ENCODE measurements around the gene MTMR12.
"Not testable (repeated sequence)": the region's sequence is repeated elsewhere in the genome, so short reads cannot be mapped to it uniquely, and the experiment has no call there.

The MTMR12 gene

GRCh38 chr5:32297181-32298058, 15.3 kb downstream of the MTMR12 start:
- DNase-seq: no peak

- DNase-seq: not testable (repeated sequence)
These were observed 16.6 kb downstream of the MTMR12 start for GRCh38 chr5:32295966-32296772.

GRCh38 chr5:32291591-32291990, 21.1 kb downstream of the MTMR12 start:
- DNase-seq: no peak

- no peak for DNase-seq
These were observed 21.8 kb downstream of the MTMR12 start for GRCh38 chr5:32290922-32291321.

- DNase-seq: not testable (repeated sequence)
These were observed 22.2 kb downstream of the MTMR12 start for GRCh38 chr5:32290501-32290900.

- DNase-seq: not testable (repeated sequence)
These were observed 22.8 kb downstream of the MTMR12 start for GRCh38 chr5:32289986-32290385.

GRCh38 chr5:32288135-32288534, 24.6 kb downstream of the MTMR12 start:
- not testable (repeated sequence) for DNase-seq

GRCh38 chr5:32287525-32287924, 25.2 kb downstream of the MTMR12 start:
- not testable (repeated sequence) for DNase-seq

- DNase-seq: no peak
These were observed 27.1 kb downstream of the MTMR12 start for GRCh38 chr5:32285510-32286138.

GRCh38 chr5:32283539-32284377, 29.0 kb downstream of the MTMR12 start:
- no peak for DNase-seq

- DNase-seq: no peak
These were observed 29.7 kb downstream of the MTMR12 start for GRCh38 chr5:32283061-32283460.

GRCh38 chr5:32282633-32283032, 30.1 kb downstream of the MTMR12 start:
- DNase-seq: no peak

- DNase-seq: not testable (repeated sequence)
These were observed 31.2 kb downstream of the MTMR12 start for GRCh38 chr5:32281378-32282133.

- DNase-seq: no peak
These were observed 32.1 kb downstream of the MTMR12 start for GRCh38 chr5:32280656-32281081.

GRCh38 chr5:32279786-32280185, 33.0 kb downstream of the MTMR12 start:
- DNase-seq: no peak

- DNase-seq: no peak
These were observed 33.5 kb downstream of the MTMR12 start for GRCh38 chr5:32279223-32279622.

GRCh38 chr5:32278406-32278805, 34.3 kb downstream of the MTMR12 start:
- no peak for DNase-seq

GRCh38 chr5:32277798-32278197, 34.9 kb downstream of the MTMR12 start:
- no peak for DNase-seq

- peak; percentile 12 for DNase-seq
These were observed 36.4 kb downstream of the MTMR12 start for GRCh38 chr5:32276173-32276853.

- no peak for DNase-seq
These were observed 37.4 kb downstream of the MTMR12 start for GRCh38 chr5:32275396-32275741.
